Activated CD4-positive, alpha-beta T cell treated with anti-CD3 and anti-CD28 coated beads for 24 hours (primary cell): ENCODE measurements around the gene LHPP.
"Not testable (repeated sequence)": the region's sequence is repeated elsewhere in the genome, so short reads cannot be mapped to it uniquely, and the experiment has no call there.

Experiments used
- DNase-seq, 2 donors: peaks; one replicate each; pipeline ENCODE4 v3.0.0-alpha.2; 2020; ENCODE audit warnings: low read depth in 2 of 2

LHPP gene

GRCh38 chr10:124537166-124537725 lies 75.6 kb downstream of the LHPP start:
- no peak for DNase-seq

- DNase-seq, result no peak
Observed at GRCh38 chr10:124537891-124538290, 76.3 kb downstream of the LHPP start.

- no peak for DNase-seq
Observed at GRCh38 chr10:124538706-124539105, 77.1 kb downstream of the LHPP start.

- DNase-seq, result peak; percentile 56 to 66
Observed at GRCh38 chr10:124539935-124540641, 78.5 kb downstream of the LHPP start.

GRCh38 chr10:124541076-124541903 lies 79.7 kb downstream of the LHPP start:
- DNase-seq, result no peak

- DNase-seq, result no peak
Observed at GRCh38 chr10:124542336-124542735, 80.7 kb downstream of the LHPP start.

- no peak for DNase-seq
Observed at GRCh38 chr10:124543146-124543545, 81.5 kb downstream of the LHPP start.

- DNase-seq, result no peak
Observed at GRCh38 chr10:124543971-124544370, 82.3 kb downstream of the LHPP start.

- no peak for DNase-seq
Observed at GRCh38 chr10:124544711-124545110, 83.1 kb downstream of the LHPP start.

- DNase-seq, result no peak
Observed at GRCh38 chr10:124545351-124546054, 83.9 kb downstream of the LHPP start.

- DNase-seq, result no peak
Observed at GRCh38 chr10:124546055-124546369, 84.4 kb downstream of the LHPP start.

GRCh38 chr10:124546957-124547646 lies 85.5 kb downstream of the LHPP start:
- no peak for DNase-seq

GRCh38 chr10:124547647-124548168 lies 86.1 kb downstream of the LHPP start:
- DNase-seq, result no peak

GRCh38 chr10:124549171-124549570 lies 87.5 kb downstream of the LHPP start:
- not testable (repeated sequence) for DNase-seq

GRCh38 chr10:124550293-124551034 lies 88.8 kb downstream of the LHPP start:
- no peak for DNase-seq

GRCh38 chr10:124551097-124551496 lies 89.5 kb downstream of the LHPP start:
- no peak for DNase-seq

- no peak for DNase-seq
Observed at GRCh38 chr10:124551755-124552154, 90.1 kb downstream of the LHPP start.

GRCh38 chr10:124552691-124553276 lies 91.2 kb downstream of the LHPP start:
- DNase-seq, result no peak

- no peak for DNase-seq
Observed at GRCh38 chr10:124554085-124554858, 92.6 kb downstream of the LHPP start.

GRCh38 chr10:124557167-124557566 lies 95.5 kb downstream of the LHPP start:
- no peak for DNase-seq
